OCI-LY1 (cell line): ENCODE results near the gene ETV6.

Experiments
- H2AFZ ChIP-seq: fragments of 200-600 bp; sonication (generic), shearing (Covaris generic); 2 replicates; pipeline ENCODE4 v1.6.0; 2014; ENCODE audit warnings: antibody characterized with exemption, mild to moderate bottlenecking, low read length
- H3F3A ChIP-seq: fragments of 200-600 bp; sonication (generic), shearing (Covaris generic); 2 replicates; pipeline ENCODE4 v1.6.0; 2014; ENCODE audit warnings: mild to moderate bottlenecking, antibody characterized with exemption, low read length, moderate library complexity; ENCODE audit not compliant: insufficient read depth
- H3K27ac ChIP-seq: fragments of 200-600 bp; sonication (generic); 2 replicates; pipeline ENCODE4 v1.5.1; 2014; ENCODE audit warnings: low read length, mixed run types, mild to moderate bottlenecking, low read depth; ENCODE audit not compliant: poor library complexity, severe bottlenecking
- H3K27me3 ChIP-seq: fragments of 200-600 bp; sonication (generic); 2 replicates; pipeline ENCODE4 v1.6.0; 2014; ENCODE audit warnings: antibody characterized with exemption, mild to moderate bottlenecking, low read length, moderate library complexity; ENCODE audit not compliant: insufficient read depth
- H3K36me3 ChIP-seq: fragments of 200-600 bp; sonication (generic); 2 replicates; pipeline ENCODE4 v1.6.1; 2014; ENCODE audit warnings: mild to moderate bottlenecking, antibody characterized with exemption, low read length, moderate library complexity, mixed read lengths; ENCODE audit not compliant: insufficient read depth
- H3K4me1 ChIP-seq: fragments of 200-600 bp; sonication (generic); 2 replicates; pipeline ENCODE4 v1.5.1; 2014; ENCODE audit warnings: mild to moderate bottlenecking, low read length, moderate library complexity; ENCODE audit not compliant: insufficient read depth, severe bottlenecking
- H3K4me2 ChIP-seq: fragments of 200-600 bp; sonication (generic), shearing (Covaris generic); 2 replicates; pipeline ENCODE4 v1.6.1; 2014; ENCODE audit warnings: low read length
- H3K4me3 ChIP-seq: fragments of 200-600 bp; sonication (generic); 2 replicates; pipeline ENCODE4 v1.5.1; 2014; ENCODE audit warnings: low read length, low read depth, mild to moderate bottlenecking, mixed read lengths; ENCODE audit not compliant: poor library complexity, severe bottlenecking
- H3K79me2 ChIP-seq: fragments of 200-600 bp; shearing (Covaris generic); 2 replicates; pipeline ENCODE4 v1.6.1; 2016; ENCODE audit warnings: mixed run types, low read length, mixed read lengths; ENCODE audit not compliant: insufficient read depth
- H3K9ac ChIP-seq: fragments of 200-600 bp; sonication (generic), shearing (Covaris generic); 2 replicates; pipeline ENCODE4 v1.6.1; 2014; ENCODE audit warnings: mild to moderate bottlenecking, low read length, mixed read lengths
- H3K9me2 ChIP-seq: fragments of 200-600 bp; sonication (generic), shearing (Covaris generic); 2 replicates; pipeline ENCODE4 v1.6.1; 2014; ENCODE audit warnings: low read depth, mild to moderate bottlenecking, low read length, mixed read lengths
- H3K9me3 ChIP-seq: fragments of 200-600 bp; shearing (Covaris generic); 2 replicates; pipeline ENCODE4 v1.6.1; 2014; ENCODE audit warnings: low read length, mixed read lengths
- H4K20me1 ChIP-seq: fragments of 200-600 bp; sonication (generic), shearing (Covaris generic); 2 replicates; pipeline ENCODE4 v1.6.0; 2016; ENCODE audit warnings: mild to moderate bottlenecking, low read length; ENCODE audit not compliant: insufficient read depth
- CTCF ChIP-seq: fragments of 200-600 bp; sonication (generic), shearing (Covaris generic); IDR thresholded peaks from 2 replicates; pipeline ENCODE4 v1.5.1; 2017; ENCODE audit warnings: mild to moderate bottlenecking, antibody characterized with exemption, low read length, moderate library complexity, mixed read lengths
- EZH2 ChIP-seq: fragments of 200-600 bp; sonication (generic), shearing (Covaris generic); IDR thresholded peaks from 2 replicates; pipeline ENCODE4 v1.8.0; 2017; ENCODE audit warnings: borderline replicate concordance, mixed run types, mild to moderate bottlenecking, antibody characterized with exemption, low read length, moderate library complexity, mixed read lengths

The ETV6 gene

GRCh38 chr12:11672256-11673191 lies 23.1 kb downstream of the ETV6 start:
- no peak overlapping the region for H3K9ac ChIP-seq
- H3K4me2 ChIP-seq, result no peak overlapping the region
- no peaks in the 10 kb centered on the region for H3F3A ChIP-seq
- no peaks in the 10 kb centered on the region for H4K20me1 ChIP-seq
- H3K36me3 ChIP-seq, result no peaks in the 10 kb centered on the region
- H3K9me2 ChIP-seq, result no peaks in the 10 kb centered on the region
- H3K79me2 ChIP-seq, result no peaks in the 10 kb centered on the region
- H3K9me3 ChIP-seq, result no peaks in the 10 kb centered on the region
- H3K27me3 ChIP-seq, result no peaks in the 10 kb centered on the region
- H3K27ac ChIP-seq, result no peak overlapping the region
- no peak overlapping the region for H3K4me3 ChIP-seq
- peaks cover 6% of the 10 kb centered on the region for H3K4me1 ChIP-seq
- TF ChIP-seq EZH2, result no peak
- TF ChIP-seq CTCF, result no peak
- no peak overlapping the region for H2AFZ ChIP-seq

DNA sequence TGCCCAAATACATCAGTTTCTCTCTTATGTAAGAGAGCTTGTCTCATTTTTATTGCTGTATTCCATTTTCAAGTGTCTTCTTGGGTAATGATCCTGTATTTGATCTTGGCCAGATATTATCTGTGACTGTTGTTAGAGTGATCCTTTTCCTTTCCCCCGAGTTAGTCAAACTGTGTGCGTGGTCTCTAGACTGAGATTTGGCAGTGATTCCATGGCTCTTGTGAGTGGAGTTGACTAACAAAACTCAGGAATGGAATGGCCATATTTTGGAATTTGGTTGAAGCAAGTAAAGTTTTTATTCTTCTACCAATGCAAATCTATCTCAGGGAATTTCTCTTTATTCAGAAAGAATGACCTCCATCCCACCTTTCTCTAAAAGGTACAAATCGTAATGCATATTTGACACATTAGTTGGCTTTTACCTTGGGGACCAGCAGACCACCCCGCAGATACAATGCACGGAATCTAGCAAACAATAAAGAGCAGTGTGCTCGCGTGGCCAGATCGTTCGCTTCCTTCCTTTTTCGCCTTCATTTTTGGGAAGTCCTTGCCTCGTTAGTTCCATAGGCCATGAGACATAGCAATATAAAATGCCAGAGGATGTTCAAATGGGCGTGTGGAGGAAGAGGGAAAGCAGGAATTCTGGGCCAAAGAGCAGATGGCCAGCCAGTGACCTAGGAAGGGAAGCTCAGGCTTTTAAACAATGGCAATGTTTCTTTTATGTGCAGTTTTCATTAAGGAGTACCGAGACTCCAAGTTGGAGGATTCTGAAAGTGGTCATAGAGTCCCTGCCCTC lies 24.4 kb downstream of the ETV6 start:
- no peak overlapping the region for H3K9ac ChIP-seq
- no peak overlapping the region for H2AFZ ChIP-seq
- no peaks in the 10 kb centered on the region for H4K20me1 ChIP-seq
- no peaks in the 10 kb centered on the region for H3K4me1 ChIP-seq
- no peaks in the 10 kb centered on the region for H3K36me3 ChIP-seq
- H3K27ac ChIP-seq, result no peak overlapping the region
- no peaks in the 10 kb centered on the region for H3F3A ChIP-seq
- no peaks in the 10 kb centered on the region for H3K9me2 ChIP-seq
- H3K9me3 ChIP-seq, result no peaks in the 10 kb centered on the region
- no peaks in the 10 kb centered on the region for H3K27me3 ChIP-seq
- H3K79me2 ChIP-seq, result no peaks in the 10 kb centered on the region
- H3K4me3 ChIP-seq, result no peak overlapping the region
- TF ChIP-seq CTCF, result no peak
- no peak for TF ChIP-seq EZH2
- H3K4me2 ChIP-seq, result no peak overlapping the region

- no peaks in the 10 kb centered on the region for H3K9me2 ChIP-seq
- H3K4me3 ChIP-seq, result no peak overlapping the region
- H3K36me3 ChIP-seq, result no peaks in the 10 kb centered on the region
- TF ChIP-seq EZH2 (no peak), CTCF (no peak)
- no peaks in the 10 kb centered on the region for H3K4me1 ChIP-seq
- no peaks in the 10 kb centered on the region for H4K20me1 ChIP-seq
- H3K9ac ChIP-seq, result no peak overlapping the region
- H2AFZ ChIP-seq, result no peak overlapping the region
- H3K9me3 ChIP-seq, result no peaks in the 10 kb centered on the region
- H3K27ac ChIP-seq, result no peak overlapping the region
- no peaks in the 10 kb centered on the region for H3F3A ChIP-seq
- H3K27me3 ChIP-seq, result no peaks in the 10 kb centered on the region
- H3K4me2 ChIP-seq, result no peak overlapping the region
- no peaks in the 10 kb centered on the region for H3K79me2 ChIP-seq
Measured at GRCh38 chr12:11674894-11675390, 25.5 kb downstream of the ETV6 start.
